NCI-H187 (cell line): Measurements from ENCODE around the gene TRIM40.

Source experiments
- DNase-seq, 2 experiments: peaks; one replicate each; lab custom pipeline; 2025; lab: John Stamatoyannopoulos, UW

TRIM40 gene

GRCh38 chr6:30135757-30136156 is at the start of gene TRIM40:
TSS of gene TRIM40 (plus strand) at chr6:30136140. CDS start at chr6:30137037, 897 bp downstream.
- no peak for DNase-seq

- no peak for DNase-seq
These were observed 48.1 kb upstream of the TRIM40 start for GRCh38 chr6:30087876-30088275.

- DNase-seq, result no peak
These were observed 44.2 kb upstream of the TRIM40 start for GRCh38 chr6:30091577-30092381.

GRCh38 chr6:30092852-30093543 is 42.9 kb upstream of the TRIM40 start:
- no peak for DNase-seq

- no peak for DNase-seq
These were observed 41.8 kb upstream of the TRIM40 start for GRCh38 chr6:30093951-30094661.

- no peak for DNase-seq
These were observed 39.1 kb upstream of the TRIM40 start for GRCh38 chr6:30096829-30097228.

- DNase-seq, result no peak
These were observed 37.8 kb upstream of the TRIM40 start for GRCh38 chr6:30097902-30098768.

- no peak for DNase-seq
These were observed 35.8 kb upstream of the TRIM40 start for GRCh38 chr6:30100154-30100553.

- DNase-seq, result no peak
These were observed 35.1 kb upstream of the TRIM40 start for GRCh38 chr6:30100585-30101443.

- peak; percentile 49 to 55 for DNase-seq
These were observed 34.2 kb upstream of the TRIM40 start for GRCh38 chr6:30101444-30102413.

GRCh38 chr6:30102414-30102969 is 33.4 kb upstream of the TRIM40 start:
- DNase-seq, result no peak

GRCh38 chr6:30102970-30103871 is 32.7 kb upstream of the TRIM40 start:
- peak; percentile 34 to 58 for DNase-seq

- DNase-seq, result no peak
These were observed 32.1 kb upstream of the TRIM40 start for GRCh38 chr6:30103872-30104179.

GRCh38 chr6:30104661-30105060 is 31.3 kb upstream of the TRIM40 start:
- DNase-seq, result no peak

GRCh38 chr6:30111266-30111856 is 24.6 kb upstream of the TRIM40 start:
- no peak for DNase-seq

- DNase-seq, result no peak
These were observed 23.4 kb upstream of the TRIM40 start for GRCh38 chr6:30112402-30112994.

GRCh38 chr6:30113003-30113759 is 22.8 kb upstream of the TRIM40 start, which contains the start of gene TRIM31:
TSS of gene TRIM31 (minus strand) at chr6:30113090. CDS start at chr6:30112805, 285 bp downstream.
- DNase-seq, result no peak
